Occipital lobe (tissue), 2 donors: Measurements from ENCODE around the gene RPS24. TPM values are rescaled to one million over a fixed set of nuclear protein-coding genes. Genes with fewer than 3 reads are reported as not detected.

Experiments
- DNase-seq: peaks from one replicate; lab custom pipeline; 2025; lab: John Stamatoyannopoulos, UW
- total RNA-seq: library from RNA; depleted of rRNA; stranded (reverse); fragments of >200 nt; gene quantifications from one replicate; pipeline ENCODE4 v1.2.3, GENCODE V29; 2014

RPS24 gene
- total RNA-seq, 1 donor from 2014 or later, result 2,905 TPM

DNA sequence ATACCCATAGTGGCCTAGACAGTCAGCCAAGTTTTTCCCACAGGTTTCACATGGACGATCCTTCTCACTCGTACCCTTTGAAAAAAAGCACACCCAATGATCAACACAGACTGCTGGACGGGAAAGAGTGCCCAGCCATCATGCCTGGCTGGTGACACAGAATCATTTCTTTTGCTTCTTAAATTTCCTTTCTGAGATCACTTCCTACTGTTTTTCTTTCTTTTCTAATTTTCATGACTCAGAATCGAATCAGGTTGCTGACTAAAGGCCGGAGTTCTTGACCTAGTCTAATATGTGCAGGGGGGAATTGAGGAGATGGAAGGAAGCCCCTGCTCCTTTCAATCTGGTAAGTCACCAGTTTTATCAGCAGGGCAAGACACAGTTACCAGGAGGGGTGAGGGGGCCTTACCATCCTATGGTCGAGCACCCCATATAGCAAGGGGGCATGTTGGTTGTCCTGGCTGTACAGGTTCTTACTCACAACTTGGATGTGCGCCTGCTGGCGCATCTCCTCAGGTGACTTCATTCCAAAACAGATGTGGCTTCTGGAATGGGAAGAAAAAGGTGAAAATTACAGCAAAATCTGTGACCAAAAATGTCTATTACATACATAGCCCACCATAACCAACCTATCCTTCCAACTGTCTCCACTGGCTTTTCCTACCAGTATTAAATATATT lies 7.8 kb upstream of the RPS24 start:
- no peak for DNase-seq

DNA sequence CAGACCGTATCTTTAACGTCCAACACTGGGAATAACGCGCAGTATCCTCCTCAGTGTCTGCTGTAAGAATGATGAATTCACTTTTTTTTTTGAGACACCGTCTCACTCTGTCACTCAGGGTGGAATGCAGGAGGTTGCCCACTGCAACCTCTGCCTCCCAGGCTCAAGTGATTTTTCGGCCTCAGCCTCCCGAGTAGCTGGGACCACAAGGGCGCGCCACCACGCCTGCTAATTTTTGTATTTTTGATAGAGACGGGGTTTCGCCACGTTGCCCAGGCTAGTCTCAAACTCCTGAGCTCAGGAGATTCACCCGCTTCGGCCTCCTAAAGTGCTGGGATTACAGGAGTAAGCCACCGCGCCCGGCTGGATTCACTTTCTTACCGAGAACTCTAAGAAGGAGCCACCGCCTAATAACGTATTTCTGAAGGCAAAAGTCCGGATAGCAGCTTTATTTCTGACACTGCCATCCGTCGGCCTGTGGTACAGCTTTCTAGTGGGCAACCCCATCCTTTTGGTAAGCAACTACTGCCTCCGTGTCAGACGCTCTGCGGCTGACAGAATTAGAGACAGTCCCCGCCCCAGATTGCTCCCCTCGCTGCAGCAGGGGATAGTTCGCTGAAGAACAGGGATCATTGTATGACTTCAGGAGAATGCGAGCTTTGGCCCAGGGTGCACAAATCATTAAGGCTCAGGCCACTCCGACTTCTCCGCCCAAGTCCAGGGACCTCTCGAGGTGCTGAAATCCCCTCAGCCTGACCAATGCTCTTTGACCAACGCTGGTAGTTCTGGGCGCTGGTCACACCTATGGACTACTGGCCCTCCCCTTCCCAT lies 5.0 kb upstream of the RPS24 start:
- no peak for DNase-seq

DNA sequence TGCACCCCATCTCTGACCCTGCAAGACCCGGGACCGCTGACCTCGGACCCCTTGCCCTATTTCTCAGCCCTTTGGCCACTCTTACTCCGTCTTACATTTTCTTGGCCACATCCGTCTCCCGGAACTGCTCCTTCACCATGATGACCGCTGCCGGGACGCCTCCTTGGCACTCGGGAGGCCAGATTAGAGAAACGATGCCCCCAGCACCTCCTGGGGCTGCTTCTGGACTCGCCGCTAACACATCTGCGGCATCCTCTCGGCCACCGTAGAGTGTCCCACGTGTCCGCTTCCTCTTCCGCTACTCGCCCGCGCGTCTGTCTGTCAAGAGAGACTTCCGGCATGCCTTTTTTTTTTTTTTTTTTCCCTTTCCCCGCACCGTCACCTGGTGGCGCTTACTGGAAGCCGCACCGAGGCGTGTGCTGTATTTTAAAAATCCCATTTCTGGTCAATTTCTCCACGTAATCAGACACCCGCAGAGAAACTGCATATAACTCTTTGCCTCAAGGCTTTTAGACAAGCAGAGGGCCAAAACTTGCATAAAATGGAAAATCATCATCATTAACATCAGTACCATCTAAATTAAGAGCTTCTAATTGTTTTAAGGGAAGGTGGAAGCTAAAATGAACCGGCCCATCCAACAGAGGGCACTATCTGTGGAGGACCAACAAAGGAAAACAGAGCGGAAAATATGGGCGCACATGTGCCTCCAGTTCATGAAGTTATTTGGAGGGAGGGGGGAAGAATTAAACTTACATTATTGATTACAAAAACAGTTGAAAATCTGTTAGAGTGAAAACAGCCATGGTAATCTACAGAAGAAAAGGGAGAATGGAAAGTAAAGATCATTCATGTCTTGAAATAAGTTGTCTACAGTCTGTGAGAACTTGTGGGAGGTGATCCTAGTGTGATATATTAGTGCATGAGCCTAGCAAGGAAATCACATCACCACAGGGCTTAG lies 4.1 kb upstream of the RPS24 start, which contains the start of gene POLR3A:
Gene POLR3A, minus strand, starts transcription at position 247 of the 958 bp plus-strand sequence. Its CDS starts 108 bp downstream, at position 139.
- DNase-seq, result peak; percentile 81

DNA sequence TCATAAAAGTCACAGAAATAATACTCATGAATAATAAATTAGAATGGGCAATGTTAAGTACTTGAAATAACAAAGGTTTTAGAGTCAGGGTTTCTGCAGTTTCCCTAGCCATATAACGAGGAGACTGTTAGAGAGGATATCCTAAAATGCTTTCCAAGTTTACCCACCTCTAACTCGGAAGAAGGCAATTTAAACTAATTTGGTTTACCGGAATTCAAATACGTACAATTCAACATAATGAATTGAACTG lies 351 bp upstream of the RPS24 start:
- DNase-seq, result no peak

DNA sequence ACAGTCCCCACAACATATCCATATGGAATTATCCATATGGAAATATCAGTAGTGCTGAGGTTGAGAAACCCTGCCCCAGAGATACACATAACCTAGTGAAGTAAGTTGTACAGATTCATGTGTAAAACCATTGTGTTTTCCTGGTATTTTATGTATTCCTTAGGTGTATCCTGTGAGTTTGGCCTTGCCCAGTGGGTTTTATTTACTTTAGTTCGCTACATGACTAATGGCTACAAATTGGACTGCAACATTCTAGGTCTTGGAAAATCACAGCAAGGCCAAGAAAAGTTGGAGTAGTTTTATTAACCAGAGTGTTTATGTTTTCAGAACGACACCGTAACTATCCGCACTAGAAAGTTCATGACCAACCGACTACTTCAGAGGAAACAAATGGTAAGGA lies 1.4 kb downstream of the RPS24 start:
- DNase-seq, result no peak

DNA sequence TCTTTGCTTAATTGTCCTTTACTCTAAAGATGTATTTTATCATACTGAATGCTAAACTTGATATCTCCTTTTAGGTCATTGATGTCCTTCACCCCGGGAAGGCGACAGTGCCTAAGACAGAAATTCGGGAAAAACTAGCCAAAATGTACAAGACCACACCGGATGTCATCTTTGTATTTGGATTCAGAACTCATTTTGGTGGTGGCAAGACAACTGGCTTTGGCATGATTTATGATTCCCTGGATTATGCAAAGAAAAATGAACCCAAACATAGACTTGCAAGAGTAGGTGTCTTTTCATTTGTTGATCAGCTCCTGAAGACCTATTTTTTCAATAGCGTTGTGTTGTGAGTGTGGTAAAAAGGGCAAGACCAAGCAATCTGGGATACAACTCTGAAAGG lies 1.8 kb downstream of the RPS24 start:
- no peak for DNase-seq

DNA sequence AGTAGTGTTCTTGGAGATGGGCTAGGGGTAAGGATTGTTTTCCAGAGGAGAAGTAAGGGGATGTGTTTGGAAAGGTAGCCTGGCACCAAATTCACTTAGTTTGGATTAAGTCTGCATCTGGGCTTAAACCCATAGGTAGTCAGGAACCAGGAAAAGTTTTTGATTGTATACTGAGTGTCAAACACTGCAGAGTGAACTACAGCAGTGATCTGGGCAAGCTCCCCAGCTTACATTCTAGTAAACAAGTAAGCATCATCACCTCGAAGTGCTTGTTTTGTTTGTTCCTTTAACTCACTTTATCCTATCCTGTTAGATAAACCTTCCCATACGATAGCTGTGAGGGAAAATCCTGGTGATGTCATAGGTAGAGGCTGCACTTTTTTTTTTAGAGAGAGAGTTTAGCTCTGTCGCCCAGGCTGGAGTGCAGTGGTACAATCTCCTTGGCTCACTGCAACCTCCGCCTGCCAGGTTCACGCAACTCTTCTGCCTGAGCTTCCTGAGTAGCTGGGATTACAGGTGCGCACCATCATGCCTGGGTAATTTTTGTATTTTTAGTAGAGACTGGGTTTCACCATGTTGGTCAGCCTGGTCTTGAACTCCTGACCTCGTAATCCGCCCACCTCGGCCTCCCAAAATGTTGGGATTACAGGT lies 2.4 kb downstream of the RPS24 start:
- no peak for DNase-seq

DNA sequence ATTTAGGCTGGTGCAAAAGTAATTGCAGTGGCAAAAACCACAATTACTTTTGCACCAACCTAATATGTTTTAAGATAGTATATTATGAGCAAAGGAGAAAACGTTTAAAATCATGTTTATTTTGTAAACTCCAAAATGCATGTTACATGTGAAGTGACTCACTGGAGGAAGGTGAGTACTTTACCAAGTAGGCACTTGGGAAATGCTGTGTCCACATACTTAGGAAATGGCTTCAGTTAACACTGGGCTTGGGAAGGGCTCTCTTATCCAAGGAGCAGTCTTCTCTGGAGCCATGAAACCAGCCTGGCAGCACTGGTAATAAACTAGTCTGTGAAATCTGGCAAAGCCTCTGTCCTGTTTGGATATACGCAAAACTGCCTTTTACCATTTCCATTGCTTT lies 4.4 kb downstream of the RPS24 start:
- no peak for DNase-seq

DNA sequence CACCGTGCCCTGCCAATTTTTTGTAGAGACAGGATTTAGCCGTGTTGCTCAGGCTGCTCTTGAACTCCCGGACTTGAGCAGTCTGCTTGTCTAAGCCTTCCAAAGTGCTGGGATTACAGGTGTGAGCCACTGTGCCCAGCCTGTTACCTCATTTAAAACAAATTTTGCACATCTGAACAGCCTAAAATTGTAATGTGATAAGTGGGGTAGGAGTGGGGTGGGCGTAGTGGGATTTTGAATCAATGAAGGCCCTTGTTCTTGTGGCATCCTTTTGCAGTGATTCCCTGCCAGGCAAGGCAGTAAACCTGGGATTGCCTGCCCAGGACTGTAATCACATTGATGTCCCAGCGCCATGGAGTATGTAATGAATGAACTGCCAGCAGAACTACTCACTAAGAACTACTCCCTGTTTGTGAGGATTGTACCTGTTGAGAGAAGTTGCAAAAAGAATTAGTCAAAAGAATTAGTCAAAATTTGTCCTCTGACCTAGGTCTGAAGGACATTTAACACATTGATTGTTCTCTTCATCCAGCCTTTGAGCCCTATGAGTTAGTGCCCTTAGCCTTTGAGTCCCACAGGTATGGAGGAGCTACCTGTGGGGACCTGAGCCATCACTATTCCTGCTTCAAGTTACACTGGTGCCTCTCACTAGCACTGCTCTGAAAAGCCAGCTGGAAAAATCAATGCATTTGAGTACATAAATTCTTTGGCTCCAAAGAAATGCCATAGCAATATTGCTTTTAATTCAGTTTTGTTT lies 5.3 kb downstream of the RPS24 start:
- no peak for DNase-seq

DNA sequence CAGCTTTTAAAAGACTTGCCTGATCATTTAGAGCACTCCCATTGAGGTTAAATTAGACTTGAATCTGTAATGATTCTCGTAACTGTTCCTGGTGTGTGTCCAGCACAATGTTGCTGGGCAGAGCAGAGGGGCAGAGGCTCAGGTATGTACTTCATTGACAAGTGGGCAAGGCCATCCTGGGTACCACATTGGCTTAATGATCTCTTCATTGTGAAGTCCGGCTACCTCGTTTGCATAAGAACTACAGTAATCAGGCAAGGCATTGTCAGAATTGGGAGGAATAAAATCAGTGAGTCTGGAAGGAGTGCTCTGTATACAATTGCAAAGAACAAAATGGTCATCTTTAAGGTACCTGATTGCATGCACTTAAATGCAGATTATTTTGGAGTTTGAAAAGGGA lies 6.1 kb downstream of the RPS24 start:
- no peak for DNase-seq

DNA sequence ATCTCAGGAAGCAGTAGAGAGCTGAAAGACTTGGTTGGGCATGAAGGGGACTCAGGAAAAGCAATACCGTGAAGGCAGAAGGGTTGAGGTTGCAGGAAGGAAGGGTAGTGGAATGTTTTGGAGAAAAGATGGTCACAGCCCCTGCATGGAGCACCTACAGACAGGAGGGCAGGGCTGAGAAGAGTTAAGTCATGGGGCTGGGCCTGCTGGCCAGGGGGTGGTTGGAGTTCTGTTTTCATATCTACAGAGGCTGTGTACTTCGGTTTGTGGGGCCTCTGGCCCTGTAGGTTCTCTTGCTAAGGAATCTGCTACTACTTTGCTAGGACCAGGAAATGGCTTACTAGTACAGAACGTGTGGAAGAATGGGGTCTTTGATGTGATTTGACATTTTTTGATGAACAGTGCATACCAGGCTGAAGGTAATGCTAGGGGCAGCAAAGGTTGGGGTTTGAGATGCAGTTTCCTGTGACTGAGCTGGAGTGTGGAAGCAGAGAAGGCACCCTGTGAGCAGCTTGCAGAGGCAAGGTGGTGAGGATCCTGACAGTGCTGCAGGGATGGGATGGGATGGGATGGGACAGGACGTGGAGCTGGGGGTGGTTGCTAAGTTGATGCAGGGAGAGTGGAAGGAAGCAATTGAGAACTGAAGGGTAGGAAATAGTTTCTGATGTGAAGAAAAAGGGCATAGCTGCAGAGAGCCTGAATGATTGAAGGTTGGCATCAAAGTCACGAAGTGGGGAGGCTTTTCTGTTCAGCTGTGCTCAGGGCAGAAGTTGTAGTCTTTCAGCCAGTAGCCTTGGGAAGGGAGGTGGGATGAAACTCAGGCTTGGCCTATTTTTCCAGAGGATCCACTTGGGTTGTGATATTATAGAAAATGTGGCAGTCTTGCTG lies 7.8 kb downstream of the RPS24 start:
- no peak for DNase-seq

DNA sequence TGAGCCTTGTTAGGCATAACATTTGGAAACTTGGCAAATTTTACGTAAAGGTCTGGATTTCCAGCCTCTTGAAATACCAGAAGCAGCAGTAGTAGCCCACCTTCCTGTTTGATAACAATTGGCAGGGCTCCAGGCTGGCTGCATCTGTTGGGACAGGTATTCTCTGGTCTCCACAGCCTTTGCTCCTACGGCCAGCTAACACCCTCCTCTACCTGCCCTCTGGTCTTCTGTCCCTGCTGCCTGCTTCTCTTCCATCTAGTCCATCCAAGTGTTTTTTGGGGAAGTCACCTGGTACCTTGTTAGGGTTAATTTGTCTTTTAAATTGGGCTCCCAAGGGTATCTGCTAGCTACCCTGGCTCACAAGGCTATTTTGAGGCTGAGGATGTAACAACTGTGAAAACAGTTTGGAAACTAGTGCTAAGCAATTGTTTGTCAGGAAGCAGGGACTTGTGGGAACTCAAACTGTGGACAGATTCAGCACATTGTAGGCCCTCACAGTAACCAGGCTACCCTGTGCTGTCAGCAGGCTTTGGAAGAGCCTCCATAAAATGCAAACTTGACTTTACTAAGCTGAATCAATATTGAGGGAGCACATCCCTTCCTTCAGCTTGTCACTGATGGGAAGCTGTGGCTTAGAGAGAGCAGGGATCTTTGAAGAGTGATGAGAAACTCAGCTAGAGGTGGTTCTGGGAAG lies 8.5 kb downstream of the RPS24 start:
- DNase-seq, result no peak

DNA sequence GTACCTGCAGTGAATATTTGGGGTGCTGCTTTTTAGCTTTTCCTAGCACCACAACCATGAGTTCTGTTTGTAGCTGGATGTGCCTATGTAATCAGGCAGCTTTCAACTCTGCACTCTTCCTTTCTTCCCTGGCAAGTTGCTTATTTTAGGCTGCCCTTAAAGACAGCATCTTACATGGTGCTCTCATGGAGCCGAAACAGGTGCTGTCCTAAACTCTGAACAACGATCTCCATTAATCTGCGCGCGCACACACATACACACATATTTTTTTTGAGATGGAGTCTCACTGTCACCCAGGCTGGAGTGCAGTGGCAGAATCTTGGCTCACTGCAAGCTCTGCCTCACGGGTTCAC lies 9.1 kb downstream of the RPS24 start:
- no peak for DNase-seq

DNA sequence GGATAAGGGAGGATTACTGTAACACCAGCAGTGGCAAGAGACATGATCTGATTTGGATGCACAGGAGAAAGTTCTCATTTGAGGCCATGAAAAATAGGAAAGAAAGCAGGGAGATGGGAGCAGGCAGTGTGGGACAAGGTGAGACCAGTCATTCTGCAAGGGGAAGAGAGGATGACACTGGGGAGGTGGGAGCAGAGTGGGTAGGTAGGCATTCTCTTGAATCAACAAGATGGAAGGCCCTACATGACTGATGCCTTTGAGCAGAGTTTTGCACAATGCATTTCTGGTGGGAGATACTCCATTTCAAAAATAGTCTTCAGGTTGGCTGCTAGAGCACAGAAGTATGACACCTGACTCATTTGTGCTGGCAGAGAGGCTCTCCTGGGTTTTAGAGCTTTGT lies 10.5 kb downstream of the RPS24 start:
- no peak for DNase-seq

DNA sequence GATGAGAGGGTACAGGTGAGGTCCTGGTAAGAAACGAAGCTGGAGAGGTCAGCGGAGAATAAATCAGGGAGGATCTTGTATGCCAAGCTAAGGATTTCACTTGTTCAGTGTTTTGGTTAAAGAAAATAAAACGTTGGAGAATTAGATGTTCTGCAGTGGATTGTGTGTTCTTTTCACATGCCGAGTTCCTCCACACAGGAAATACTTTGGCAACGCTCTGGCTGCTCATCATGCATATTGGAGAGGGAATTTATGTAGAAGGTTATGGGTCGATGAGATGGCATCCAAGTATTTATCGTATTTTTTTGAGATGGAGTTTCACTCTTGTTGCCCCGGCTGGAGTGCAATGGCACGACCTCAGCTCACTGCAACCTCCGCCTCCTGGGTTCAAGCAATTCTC lies 11.0 kb downstream of the RPS24 start:
- no peak for DNase-seq

DNA sequence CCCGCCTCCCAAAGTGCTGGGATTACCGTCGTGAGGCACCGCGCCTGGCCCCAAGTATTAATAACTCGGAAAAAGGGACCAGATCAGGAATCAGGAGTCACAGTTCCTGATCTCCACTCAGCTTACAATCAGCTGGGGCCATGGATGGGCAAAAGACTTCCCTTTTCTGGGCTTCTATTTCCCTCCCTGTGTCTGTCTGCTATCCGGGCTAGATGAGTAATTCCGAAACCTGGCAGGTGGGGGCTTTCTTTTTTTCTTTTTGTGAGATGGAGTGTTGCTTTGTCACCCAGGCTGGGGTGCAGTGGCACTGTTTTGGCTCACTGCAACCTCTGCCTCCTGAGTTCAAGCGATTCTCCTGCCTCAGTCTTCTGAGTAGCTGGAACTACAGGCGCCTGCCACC lies 11.6 kb downstream of the RPS24 start:
- DNase-seq, result no peak

DNA sequence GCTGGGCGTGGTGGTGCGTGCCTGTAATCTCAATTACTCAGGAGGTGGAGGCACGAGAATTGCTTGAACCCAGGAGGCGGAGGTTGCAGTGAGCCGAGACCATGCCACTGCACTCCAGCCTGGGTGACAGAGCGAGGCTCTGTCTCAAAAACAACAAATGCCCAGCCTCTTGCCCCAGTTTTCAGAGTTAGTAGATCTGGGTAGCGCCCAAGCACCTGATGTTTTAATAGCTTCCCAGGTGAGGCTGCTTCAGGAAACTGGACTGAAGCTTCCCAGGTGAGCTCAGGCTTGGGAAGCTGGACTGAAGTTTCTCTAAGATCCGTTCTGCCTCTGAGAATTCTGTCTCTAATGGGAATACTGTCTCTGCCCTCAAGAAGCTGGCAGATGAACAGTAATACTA lies 12.2 kb downstream of the RPS24 start:
- no peak for DNase-seq

DNA sequence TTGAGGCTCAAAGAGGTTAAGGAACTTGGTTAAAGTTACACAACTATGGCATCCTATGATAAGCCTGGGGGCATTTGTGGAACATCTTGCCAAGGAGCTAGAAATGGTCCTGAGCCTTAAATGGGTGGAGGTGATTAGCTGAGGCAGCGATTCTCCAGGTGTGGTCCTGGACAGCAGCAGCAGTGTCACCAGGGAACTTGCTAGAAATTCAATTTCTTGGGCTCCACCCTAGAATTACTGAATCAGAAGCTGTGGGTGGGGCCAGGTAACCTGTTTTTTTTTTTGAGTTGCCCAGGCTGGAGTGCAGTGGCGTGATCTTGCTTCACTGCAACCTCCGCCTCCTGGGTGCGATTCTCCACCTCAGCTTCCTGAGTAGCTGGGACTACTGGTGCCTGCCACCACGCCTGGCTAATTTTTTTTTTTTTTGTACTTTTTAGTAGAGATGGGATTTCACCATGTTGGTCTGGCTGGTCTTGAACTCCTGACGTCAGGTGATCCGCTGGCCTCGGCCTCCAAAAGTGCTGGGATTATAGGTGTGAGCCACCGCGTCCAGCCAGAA lies 13.1 kb downstream of the RPS24 start:
- DNase-seq, result no peak

DNA sequence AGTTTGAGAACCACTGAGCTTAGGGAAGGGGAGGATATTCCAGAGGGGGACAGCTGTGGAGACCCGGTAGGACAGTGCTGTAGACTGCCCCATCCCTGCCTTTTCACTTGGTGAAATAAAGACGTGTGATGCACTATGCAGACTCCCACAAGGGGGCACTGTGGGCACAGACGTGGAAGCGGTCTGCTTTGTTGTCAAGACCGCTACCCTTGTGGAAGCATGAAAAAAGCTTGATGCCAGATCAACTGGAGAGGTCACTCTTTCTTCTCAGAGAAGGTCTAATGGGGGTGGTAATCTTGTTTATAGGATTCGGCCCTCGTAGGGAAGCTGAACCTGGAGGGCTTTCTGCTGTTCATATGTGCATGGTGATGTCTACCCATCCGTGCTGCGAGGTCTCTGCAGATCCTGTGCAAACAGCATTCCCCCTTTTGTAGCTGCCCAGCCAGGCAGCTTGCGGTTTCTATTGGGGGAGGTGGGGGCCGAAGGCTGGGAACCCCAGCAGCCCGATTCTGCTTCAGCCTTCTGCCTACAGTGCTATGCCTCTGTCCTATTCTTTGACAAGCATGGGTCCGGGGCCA lies 13.7 kb downstream of the RPS24 start:
- DNase-seq, result peak; percentile 73
